ENCODE results near the gene SOX4.

DNA sequence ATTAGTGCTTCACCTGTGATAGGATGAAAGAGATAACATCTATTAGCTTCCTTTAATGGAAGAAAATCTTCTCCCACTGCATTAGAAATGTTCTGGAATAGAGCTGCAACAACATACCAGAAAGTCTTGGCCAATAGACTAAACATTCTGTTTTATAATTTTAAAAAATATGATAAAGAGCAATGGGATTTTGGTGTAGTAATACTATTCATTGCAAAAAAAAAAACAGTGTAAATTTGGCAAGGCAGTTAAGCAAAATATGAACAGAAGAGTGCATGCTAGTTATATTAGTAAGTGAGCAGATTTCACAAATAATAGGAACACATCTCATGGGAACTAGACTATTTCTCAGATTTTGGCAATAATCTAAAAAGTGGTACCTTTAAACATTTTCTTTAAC lies 43.3 kb downstream of the SOX4 start:
- TF ChIP-seq, protein P1, sequence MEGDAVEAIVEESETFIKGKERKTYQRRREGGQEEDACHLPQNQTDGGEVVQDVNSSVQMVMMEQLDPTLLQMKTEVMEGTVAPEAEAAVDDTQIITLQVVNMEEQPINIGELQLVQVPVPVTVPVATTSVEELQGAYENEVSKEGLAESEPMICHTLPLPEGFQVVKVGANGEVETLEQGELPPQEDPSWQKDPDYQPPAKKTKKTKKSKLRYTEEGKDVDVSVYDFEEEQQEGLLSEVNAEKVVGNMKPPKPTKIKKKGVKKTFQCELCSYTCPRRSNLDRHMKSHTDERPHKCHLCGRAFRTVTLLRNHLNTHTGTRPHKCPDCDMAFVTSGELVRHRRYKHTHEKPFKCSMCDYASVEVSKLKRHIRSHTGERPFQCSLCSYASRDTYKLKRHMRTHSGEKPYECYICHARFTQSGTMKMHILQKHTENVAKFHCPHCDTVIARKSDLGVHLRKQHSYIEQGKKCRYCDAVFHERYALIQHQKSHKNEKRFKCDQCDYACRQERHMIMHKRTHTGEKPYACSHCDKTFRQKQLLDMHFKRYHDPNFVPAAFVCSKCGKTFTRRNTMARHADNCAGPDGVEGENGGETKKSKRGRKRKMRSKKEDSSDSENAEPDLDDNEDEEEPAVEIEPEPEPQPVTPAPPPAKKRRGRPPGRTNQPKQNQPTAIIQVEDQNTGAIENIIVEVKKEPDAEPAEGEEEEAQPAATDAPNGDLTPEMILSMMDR (IDR thresholded peaks at IDR 0.05) = no peak
- TF ChIP-seq POLR2A (IDR thresholded peaks at IDR 0.05) = no peak
